ENCODE data around the gene TMIE. TPM values are rescaled to one million over a fixed set of nuclear protein-coding genes. Genes with fewer than 3 reads are reported as not detected.

The TMIE gene
- total and polyA plus RNA-seq, 2 of the 8 experiments (the other 6 are each of a cell fraction or from before 2014, with no cell fraction given) = 0.45 to 0.67 TPM

DNA sequence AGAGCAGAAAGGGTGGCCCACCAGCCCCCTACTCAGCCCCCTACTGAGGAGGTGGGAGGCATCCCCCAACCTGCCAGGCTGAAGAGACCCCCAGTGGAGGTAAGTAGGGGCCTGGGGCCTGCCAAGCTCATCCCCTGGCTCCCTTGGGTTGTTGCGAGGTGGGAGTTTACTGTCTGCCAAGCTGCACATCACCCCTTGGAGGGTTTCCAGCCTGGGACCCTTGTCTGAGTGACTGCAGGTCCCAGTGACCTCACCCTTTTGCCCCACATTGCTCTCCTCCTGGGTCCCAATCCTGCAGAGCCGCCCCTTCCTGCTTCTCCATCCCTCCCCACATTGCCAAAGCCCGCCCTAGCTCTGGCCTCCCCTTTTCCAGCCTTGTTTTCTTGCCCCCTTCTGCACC, 6.7 kb upstream of the TMIE start (continued):
- TF ChIP-seq, protein P1, sequence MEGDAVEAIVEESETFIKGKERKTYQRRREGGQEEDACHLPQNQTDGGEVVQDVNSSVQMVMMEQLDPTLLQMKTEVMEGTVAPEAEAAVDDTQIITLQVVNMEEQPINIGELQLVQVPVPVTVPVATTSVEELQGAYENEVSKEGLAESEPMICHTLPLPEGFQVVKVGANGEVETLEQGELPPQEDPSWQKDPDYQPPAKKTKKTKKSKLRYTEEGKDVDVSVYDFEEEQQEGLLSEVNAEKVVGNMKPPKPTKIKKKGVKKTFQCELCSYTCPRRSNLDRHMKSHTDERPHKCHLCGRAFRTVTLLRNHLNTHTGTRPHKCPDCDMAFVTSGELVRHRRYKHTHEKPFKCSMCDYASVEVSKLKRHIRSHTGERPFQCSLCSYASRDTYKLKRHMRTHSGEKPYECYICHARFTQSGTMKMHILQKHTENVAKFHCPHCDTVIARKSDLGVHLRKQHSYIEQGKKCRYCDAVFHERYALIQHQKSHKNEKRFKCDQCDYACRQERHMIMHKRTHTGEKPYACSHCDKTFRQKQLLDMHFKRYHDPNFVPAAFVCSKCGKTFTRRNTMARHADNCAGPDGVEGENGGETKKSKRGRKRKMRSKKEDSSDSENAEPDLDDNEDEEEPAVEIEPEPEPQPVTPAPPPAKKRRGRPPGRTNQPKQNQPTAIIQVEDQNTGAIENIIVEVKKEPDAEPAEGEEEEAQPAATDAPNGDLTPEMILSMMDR (IDR thresholded peaks at IDR 0.05; ENCODE audit: control extremely low read depth in 1 of 3, insufficient read depth in 1 of 3, low read depth in 1 of 3, low read length in 3 of 3) = no peak
